OCI-LY1 (cell line): Measurements from ENCODE around the gene SULF2.

Experiments
- H2AFZ ChIP-seq: fragments of 200-600 bp; sonication (generic), shearing (Covaris generic); 2 replicates; pipeline ENCODE4 v1.6.0; 2014; ENCODE audit warnings: antibody characterized with exemption, mild to moderate bottlenecking, low read length
- H3F3A ChIP-seq: fragments of 200-600 bp; sonication (generic), shearing (Covaris generic); 2 replicates; pipeline ENCODE4 v1.6.0; 2014; ENCODE audit warnings: mild to moderate bottlenecking, antibody characterized with exemption, low read length, moderate library complexity; ENCODE audit not compliant: insufficient read depth
- H3K27ac ChIP-seq: fragments of 200-600 bp; sonication (generic); 2 replicates; pipeline ENCODE4 v1.5.1; 2014; ENCODE audit warnings: low read length, mixed run types, mild to moderate bottlenecking, low read depth; ENCODE audit not compliant: poor library complexity, severe bottlenecking
- H3K27me3 ChIP-seq: fragments of 200-600 bp; sonication (generic); 2 replicates; pipeline ENCODE4 v1.6.0; 2014; ENCODE audit warnings: antibody characterized with exemption, mild to moderate bottlenecking, low read length, moderate library complexity; ENCODE audit not compliant: insufficient read depth
- H3K36me3 ChIP-seq: fragments of 200-600 bp; sonication (generic); 2 replicates; pipeline ENCODE4 v1.6.1; 2014; ENCODE audit warnings: mild to moderate bottlenecking, antibody characterized with exemption, low read length, moderate library complexity, mixed read lengths; ENCODE audit not compliant: insufficient read depth
- H3K4me1 ChIP-seq: fragments of 200-600 bp; sonication (generic); 2 replicates; pipeline ENCODE4 v1.5.1; 2014; ENCODE audit warnings: mild to moderate bottlenecking, low read length, moderate library complexity; ENCODE audit not compliant: insufficient read depth, severe bottlenecking
- H3K4me2 ChIP-seq: fragments of 200-600 bp; sonication (generic), shearing (Covaris generic); 2 replicates; pipeline ENCODE4 v1.6.1; 2014; ENCODE audit warnings: low read length
- H3K4me3 ChIP-seq: fragments of 200-600 bp; sonication (generic); 2 replicates; pipeline ENCODE4 v1.5.1; 2014; ENCODE audit warnings: low read length, low read depth, mild to moderate bottlenecking, mixed read lengths; ENCODE audit not compliant: poor library complexity, severe bottlenecking
- H3K79me2 ChIP-seq: fragments of 200-600 bp; shearing (Covaris generic); 2 replicates; pipeline ENCODE4 v1.6.1; 2016; ENCODE audit warnings: mixed run types, low read length, mixed read lengths; ENCODE audit not compliant: insufficient read depth
- H3K9ac ChIP-seq: fragments of 200-600 bp; sonication (generic), shearing (Covaris generic); 2 replicates; pipeline ENCODE4 v1.6.1; 2014; ENCODE audit warnings: mild to moderate bottlenecking, low read length, mixed read lengths
- H3K9me2 ChIP-seq: fragments of 200-600 bp; sonication (generic), shearing (Covaris generic); 2 replicates; pipeline ENCODE4 v1.6.1; 2014; ENCODE audit warnings: low read depth, mild to moderate bottlenecking, low read length, mixed read lengths
- H3K9me3 ChIP-seq: fragments of 200-600 bp; shearing (Covaris generic); 2 replicates; pipeline ENCODE4 v1.6.1; 2014; ENCODE audit warnings: low read length, mixed read lengths
- H4K20me1 ChIP-seq: fragments of 200-600 bp; sonication (generic), shearing (Covaris generic); 2 replicates; pipeline ENCODE4 v1.6.0; 2016; ENCODE audit warnings: mild to moderate bottlenecking, low read length; ENCODE audit not compliant: insufficient read depth
- CTCF ChIP-seq: fragments of 200-600 bp; sonication (generic), shearing (Covaris generic); IDR thresholded peaks from 2 replicates; pipeline ENCODE4 v1.5.1; 2017; ENCODE audit warnings: mild to moderate bottlenecking, antibody characterized with exemption, low read length, moderate library complexity, mixed read lengths
- EZH2 ChIP-seq: fragments of 200-600 bp; sonication (generic), shearing (Covaris generic); IDR thresholded peaks from 2 replicates; pipeline ENCODE4 v1.8.0; 2017; ENCODE audit warnings: borderline replicate concordance, mixed run types, mild to moderate bottlenecking, antibody characterized with exemption, low read length, moderate library complexity, mixed read lengths

The SULF2 gene

GRCh38 chr20:47708953-47709833, 76.1 kb downstream of the SULF2 start:
- no peak overlapping the region for H3K4me2 ChIP-seq
- no peak overlapping the region for H3K4me3 ChIP-seq
- H3K9ac ChIP-seq: no peak overlapping the region
- H4K20me1 ChIP-seq: no peaks in the 10 kb centered on the region
- no peaks in the 10 kb centered on the region for H3K79me2 ChIP-seq
- no peak overlapping the region for H3K27ac ChIP-seq
- H3K36me3 ChIP-seq: no peaks in the 10 kb centered on the region
- H2AFZ ChIP-seq: no peak overlapping the region
- no peaks in the 10 kb centered on the region for H3F3A ChIP-seq
- H3K9me3 ChIP-seq: no peaks in the 10 kb centered on the region
- TF ChIP-seq CTCF (no peak), EZH2 (no peak)
- H3K9me2 ChIP-seq: no peaks in the 10 kb centered on the region
- 0 out of 2 replicates have a peak, but pooled peaks cover 4% of the 10 kb centered on the region for H3K27me3 ChIP-seq
- no peaks in the 10 kb centered on the region for H3K4me1 ChIP-seq

- no peaks in the 10 kb centered on the region for H3K36me3 ChIP-seq
- no peak overlapping the region for H3K4me3 ChIP-seq
- H2AFZ ChIP-seq: no peak overlapping the region
- TF ChIP-seq CTCF: no peak
- TF ChIP-seq EZH2: no peak
- no peaks in the 10 kb centered on the region for H3K4me1 ChIP-seq
- 0 out of 2 replicates have a peak, but pooled peaks cover 4% of the 10 kb centered on the region for H3K27me3 ChIP-seq
- no peak overlapping the region for H3K27ac ChIP-seq
- no peak overlapping the region for H3K4me2 ChIP-seq
- no peaks in the 10 kb centered on the region for H3K9me3 ChIP-seq
- H3K79me2 ChIP-seq: no peaks in the 10 kb centered on the region
- no peaks in the 10 kb centered on the region for H3F3A ChIP-seq
- H4K20me1 ChIP-seq: no peaks in the 10 kb centered on the region
- no peaks in the 10 kb centered on the region for H3K9me2 ChIP-seq
- no peak overlapping the region for H3K9ac ChIP-seq
Measured at GRCh38 chr20:47708140-47708807, 77.0 kb downstream of the SULF2 start.

- TF ChIP-seq CTCF (no peak), EZH2 (no peak)
- Histone ChIP-seq H2AFZ (no peak overlapping the region), H4K20me1 (no peaks in the 10 kb centered on the region), H3K9me3 (no peaks in the 10 kb centered on the region), H3K4me1 (no peaks in the 10 kb centered on the region), H3K4me2 (no peak overlapping the region), H3K9ac (no peak overlapping the region), H3K27ac (no peak overlapping the region), H3K9me2 (no peaks in the 10 kb centered on the region), H3K36me3 (no peaks in the 10 kb centered on the region), H3K4me3 (no peak overlapping the region), H3K27me3 (no peaks in the 10 kb centered on the region), H3K79me2 (no peaks in the 10 kb centered on the region), H3F3A (no peaks in the 10 kb centered on the region)
Measured at GRCh38 chr20:47706345-47706744, 78.9 kb downstream of the SULF2 start.
